SK-MEL-5 (cell line): ENCODE results near the gene EIF3M. TPM values are rescaled to one million over a fixed set of nuclear protein-coding genes. Genes with fewer than 3 reads are reported as not detected.
A peak's percentile ranks its signal among the peaks of the same experiment; 100 is the strongest.

ENCODE experiments used
- DNase-seq: peaks from one replicate; pipeline ENCODE4 v3.0.0-alpha.2; 2016; ENCODE audit warnings: low read depth, low spot score
- in situ Hi-C: cut with HindIII; loops from 2 replicates; pipeline ENCODE4 v1.10.0; 2016; ENCODE audit warnings: low sequenced_read_pairs, high pct_unique_total_duplicates, low pct_unique_long_range_greater_than_20kb
- polyA plus RNA-seq, 2 experiments: library from polyadenylated mRNA; depleted of rRNA; stranded (reverse); fragments of >200 nt; gene quantifications; 2 replicates each; pipeline ENCODE4 v1.2.3, GENCODE V29; 2015
- total RNA-seq: library from RNA; depleted of rRNA; stranded (reverse); fragments of >200 nt; shearing (Covaris generic); gene quantifications from 2 replicates; pipeline ENCODE4 v1.2.3, GENCODE V29; 2014; rRNA removed

Gene EIF3M
- 807 and 835 TPM in 2 replicates for total RNA-seq
- polyA plus RNA-seq (2015; cell fraction: cytosol; rRNA removed): 646 and 722 TPM in 2 replicates
- polyA plus RNA-seq (2015; cell fraction: nucleus; rRNA removed): 500 and 790 TPM in 2 replicates

DNA sequence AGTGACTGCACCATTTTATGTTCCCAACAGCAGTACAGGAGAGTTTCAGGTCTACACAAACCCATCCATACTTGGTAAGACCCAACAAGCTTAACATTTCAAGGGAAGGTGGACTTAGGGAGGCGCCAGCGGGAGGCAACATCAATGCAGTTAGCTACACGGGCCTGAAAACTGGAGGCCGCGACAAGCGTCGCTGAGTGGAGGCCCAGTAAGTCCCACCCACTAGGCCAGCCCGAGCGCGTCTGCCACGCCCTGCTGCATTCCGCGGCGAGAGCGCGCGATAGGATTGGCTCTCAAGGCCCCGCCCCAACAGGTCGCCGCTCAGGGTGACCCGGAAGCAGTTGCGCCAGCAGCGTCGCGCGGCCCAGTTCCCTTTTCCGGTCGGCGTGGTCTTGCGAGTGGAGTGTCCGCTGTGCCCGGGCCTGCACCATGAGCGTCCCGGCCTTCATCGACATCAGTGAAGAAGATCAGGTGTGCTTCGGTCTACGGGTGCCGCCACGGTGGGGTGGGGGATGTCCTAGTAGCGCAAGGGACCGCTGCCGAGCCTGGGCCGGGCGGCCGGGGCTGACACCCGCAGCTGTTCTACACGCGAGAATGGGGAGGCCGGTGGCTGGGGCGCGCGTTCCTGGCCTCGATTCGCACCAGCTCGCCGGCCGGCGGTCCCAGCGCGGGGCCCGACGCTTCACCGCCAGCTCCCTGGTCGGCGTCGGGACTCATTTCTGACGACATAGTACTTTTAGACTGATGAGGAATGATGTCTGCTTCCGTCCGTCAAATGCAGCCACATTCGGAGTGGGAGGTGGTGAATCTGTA is at the start of gene EIF3M:
EIF3M (plus strand) TSS at position 373 of the 813 bp plus-strand sequence; CDS start at position 430, 57 bp downstream.
- in situ Hi-C loops: no loop called here

DNA sequence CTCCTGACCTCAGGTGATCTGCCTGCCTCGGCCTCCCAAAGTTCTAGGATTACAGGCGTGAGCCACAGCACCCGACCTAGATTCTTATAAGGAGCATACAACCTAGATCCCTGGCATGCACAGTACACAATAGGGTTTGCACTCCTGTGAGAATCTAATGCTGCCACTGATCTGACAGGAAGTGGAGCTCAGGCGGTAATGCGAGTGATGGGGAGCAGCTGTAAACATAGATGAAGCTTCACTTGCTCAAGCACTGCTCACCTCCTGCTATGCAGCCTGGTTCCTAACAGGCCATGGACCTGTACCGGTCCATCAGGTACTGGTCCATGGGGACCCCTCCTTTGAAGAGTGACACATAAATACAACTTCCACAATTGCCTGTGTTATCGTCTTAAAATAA is 44.8 kb upstream of the EIF3M start:
- in situ Hi-C loops: no loop called here
- no peak for DNase-seq

More for the DNA sequence above, at the start of gene EIF3M:
- peak; percentile 93 for DNase-seq

DNA sequence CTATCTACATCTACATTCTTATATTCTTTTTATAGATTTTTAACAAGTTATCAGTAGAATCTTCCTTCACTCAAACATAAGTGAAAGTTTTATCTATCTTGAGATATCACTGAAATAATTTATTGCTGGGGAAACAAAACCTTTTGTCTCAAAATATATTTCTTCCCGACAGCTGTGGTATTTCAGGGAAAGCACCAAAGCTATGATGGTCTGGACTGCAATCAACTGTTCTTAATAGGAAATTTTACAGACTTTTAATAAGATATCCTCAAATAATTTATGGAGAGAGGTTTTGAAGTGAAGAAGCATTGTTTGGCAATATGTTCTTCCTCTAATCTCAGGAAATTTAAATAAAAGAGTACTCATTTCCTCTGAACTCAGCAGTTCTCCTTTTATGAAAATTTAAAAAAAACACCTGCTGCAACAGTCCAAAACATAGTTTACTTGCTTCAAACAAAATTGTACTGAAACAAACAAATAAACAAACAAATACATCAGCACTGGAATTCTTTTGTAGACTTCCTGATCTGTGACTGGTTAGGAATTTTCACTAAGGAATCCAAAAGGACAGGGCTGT is 33.9 kb upstream of the EIF3M start:
- in situ Hi-C loops: no loop called here
- DNase-seq: no peak

DNA sequence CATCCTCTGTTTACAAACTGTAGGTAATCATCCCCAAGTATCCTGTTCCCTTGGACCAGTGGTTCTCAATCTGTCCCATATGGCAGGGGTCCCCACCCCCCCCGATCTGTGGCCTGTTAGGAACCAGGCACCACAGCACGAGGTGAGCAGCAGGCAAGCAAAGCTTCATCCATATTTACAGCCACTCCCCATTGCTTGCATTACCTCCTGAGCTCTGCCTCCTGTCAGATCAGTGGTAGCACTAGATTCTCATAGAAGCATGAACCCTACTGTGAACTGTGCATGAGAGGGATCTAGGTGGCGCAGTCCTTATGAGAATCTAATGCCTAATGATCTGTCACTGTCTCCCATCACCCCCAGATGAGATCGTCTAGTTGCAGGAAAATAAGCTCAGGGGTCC is 33.4 kb upstream of the EIF3M start:
- in situ Hi-C loops: no loop called here
- DNase-seq: no peak

DNA sequence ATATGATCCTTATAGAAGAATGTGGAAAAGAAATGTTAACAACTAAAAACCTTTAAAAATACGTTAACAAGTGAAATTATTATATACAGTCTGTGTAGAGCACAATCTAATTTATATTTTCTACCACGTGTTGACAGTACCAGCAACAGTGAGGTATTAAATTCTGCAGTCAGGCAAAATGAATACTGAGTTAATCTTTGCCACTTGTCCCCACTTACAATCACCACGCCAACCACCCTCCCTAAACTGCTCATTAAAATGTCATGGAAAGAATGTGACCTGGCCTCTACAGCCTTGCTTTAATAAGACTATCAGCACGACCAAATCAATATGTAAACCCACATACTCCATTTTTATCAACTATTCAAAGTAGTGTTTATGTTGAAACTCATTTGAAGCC is 28.5 kb upstream of the EIF3M start:
- in situ Hi-C loops: no loop called here
- DNase-seq: no peak

DNA sequence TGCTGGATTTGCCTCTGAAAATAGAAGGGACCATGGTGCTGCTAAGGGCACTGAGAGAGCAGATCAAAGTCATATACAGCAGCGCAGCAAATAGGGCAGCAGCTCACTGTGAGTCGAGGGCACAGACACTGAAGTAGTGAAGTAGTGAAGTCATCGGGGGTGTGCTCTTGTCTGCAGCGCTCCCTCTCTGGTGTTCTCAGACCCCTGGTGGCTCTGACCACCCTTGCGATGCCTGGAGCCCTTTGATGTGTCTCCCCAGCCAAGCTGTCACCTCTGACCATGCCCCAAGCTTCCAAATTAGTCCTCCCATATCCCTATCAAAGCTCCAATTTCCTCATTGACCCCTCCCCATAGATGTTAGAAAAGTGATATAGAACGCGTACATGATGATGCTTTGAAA is 27.7 kb upstream of the EIF3M start:
- in situ Hi-C loops: no loop called here
- DNase-seq: no peak

DNA sequence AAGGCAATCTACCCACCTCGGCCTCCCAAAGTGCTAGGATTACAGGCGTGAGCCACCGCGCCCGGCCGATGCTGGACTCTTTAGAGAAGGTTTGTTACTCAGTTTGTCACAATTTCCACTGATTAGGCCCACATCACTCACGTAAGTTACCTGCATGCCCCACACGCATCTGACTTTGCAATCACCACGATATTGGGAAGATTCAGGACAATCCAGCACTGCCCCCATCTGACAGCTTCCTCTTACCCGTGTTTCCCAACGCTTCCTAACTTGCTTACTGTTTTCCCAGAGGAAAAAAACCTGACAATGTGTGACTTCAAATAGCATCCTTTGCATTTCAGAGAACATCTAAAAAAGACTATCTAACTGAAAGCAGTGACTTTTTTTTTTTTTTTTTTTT is 21.8 kb upstream of the EIF3M start:
- DNase-seq: peak; percentile 26
- in situ Hi-C loops: no loop called here

DNA sequence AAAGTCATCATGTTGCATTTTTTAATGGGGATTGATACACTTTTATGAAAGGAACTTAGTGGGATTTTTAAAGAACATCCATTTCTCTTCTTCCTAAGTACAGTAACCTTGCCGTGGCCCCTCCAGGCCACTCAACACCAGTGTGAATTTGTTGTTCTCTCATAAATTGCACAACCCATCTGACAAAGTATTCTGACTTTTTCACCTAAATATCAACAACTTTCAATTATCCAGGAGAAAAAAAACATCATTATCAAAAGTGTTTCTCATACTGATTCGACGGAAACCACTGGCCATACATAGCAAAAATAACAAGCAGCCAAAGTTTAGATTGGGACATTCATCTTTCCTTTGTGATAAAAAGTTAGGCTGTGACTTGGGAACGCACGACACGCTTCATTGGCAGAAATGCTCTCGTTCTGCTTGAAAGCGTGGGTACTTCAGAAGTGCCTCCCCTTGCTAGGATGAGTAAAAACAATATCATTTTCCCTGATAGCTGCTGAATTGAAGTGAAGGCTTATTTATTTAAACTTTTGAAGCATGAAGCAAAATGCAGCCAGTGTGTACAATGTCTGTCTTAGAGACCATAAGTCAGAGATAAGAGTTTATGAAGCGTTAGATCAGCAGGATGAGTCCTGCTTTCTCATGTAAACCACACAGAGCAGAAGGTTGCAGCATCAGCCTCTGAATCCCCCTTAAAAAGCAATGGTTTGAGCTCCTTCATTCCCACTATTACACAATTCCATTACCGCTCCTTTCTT is 20.6 kb upstream of the EIF3M start:
- no peak for DNase-seq
- in situ Hi-C loops: no loop called here

DNA sequence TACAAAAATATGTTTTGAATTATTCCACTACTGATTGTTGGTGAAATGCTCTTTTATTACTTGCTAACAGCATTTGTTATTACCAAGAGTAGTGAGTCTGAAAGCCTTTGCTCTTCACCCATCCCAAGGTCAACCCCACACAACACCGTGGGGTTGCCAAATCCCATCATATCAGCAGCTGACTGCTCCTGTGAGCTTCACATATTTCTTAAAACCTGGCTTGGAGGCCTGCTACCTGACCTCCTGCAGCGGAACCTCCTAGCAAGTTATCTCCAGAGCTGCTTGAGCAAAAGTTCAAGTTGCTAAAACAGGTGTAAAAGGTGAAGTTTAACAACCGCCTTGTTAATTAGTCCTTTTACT is 20.1 kb upstream of the EIF3M start:
- DNase-seq: no peak

DNA sequence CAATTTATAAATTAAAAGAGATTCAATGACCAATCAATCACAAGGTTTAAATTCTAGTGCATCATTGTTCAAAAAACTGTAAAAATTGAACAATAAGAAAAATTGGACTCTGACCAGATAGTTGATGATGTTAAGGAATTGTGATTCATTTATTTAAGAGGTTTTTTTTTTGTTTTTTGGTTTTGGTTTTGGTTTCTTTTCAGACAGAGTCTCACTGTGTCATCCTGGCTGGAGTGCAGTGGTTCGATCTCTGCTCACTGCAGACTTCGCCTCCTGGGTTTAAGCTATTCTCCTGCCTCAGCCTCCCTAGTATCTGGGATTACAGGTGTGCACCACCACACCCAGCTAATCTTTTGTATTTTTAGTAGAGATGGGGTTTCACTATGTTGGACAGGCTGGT is 17.1 kb upstream of the EIF3M start:
- DNase-seq: no peak
- in situ Hi-C loops: no loop called here

More for the DNA sequence above, 20.1 kb upstream of the EIF3M start:
- in situ Hi-C loops: no loop called here

DNA sequence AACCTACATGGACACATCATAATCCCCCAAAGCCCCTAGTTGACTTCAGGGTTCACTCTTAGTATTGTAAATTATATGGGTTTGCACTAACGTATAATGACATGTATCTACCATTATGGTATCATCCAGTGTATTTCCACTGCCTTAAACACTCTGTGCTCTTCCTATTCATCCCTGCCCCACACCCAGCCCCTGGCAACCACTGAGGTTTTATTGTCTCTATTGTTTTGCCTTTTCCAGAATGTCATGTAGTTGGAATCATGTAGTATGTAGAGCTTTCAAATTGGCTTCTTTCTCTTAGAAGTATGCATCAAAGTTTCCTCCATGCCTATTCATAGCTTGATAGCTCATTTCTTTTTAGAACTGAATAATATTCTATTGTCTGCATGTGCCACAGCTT is 16.5 kb upstream of the EIF3M start:
- in situ Hi-C loops: no loop called here
- no peak for DNase-seq

DNA sequence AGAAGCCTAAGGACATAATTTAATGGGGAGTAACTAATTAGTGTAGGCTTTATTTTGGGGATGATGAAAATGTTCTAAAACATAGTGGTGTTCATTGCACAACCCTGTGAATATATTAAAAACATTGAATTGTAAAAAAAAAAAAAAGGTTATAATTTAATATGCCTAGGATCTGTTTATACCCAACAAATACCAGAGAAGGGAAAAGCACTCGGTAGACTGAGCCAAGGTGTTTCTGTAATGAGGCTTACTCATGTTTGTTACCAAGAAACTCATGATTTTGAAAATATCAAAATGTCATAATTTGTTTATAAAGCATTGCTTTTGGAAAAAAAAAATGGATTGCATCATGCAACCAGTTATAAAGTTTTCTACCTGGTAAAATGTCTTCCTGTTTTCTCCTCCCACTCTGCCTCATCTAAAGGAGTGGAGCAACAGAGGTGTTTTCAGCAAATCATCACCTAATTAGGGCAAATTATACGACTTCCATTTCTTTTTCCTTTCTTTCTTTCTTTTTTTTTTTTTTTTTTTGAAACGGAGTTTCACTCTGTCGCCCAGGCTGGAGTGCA is 14.2 kb upstream of the EIF3M start:
- in situ Hi-C loops: no loop called here

DNA sequence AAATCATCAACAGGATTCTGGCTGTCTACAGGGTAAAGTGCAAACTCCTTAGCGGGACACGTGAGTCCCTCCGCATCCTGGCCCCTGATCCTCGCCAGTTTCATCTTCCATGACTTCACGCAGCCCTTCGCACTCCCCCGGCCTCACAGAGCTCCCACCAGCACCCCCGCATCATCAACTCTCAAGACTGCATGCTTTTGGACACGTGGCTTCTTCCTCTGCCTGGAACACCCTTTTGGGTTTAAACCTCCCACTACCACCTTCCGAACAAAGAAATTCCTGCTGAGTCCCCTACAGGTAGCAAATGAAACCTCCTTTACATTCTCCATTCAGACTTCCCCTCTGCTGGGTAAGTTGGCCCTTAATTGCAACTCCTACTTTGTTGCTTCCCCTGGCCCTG is 12.6 kb upstream of the EIF3M start:
- in situ Hi-C loops: no loop called here
- no peak for DNase-seq

More for the DNA sequence above, 14.2 kb upstream of the EIF3M start:
- DNase-seq: no peak

DNA sequence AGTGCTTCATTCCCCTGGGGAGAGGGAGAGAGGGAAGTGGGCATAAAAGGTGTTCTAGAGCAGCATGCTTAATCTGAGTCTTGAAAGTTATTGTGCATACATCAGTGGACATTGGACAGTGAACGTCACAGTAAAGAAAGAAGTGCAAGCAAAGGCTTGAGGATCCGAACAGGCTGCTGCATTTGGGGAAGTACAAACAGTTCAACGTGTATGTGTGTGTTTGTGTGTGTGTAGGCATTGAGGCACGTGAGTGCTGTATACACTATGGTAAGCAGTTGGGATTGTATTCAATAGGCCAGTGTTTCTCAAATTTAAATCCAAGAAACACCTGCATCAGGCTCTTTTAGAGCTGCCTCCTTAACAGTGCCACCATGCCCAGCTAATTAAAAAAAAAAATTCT is 10.4 kb upstream of the EIF3M start:
- in situ Hi-C loops: no loop called here
- DNase-seq: no peak

DNA sequence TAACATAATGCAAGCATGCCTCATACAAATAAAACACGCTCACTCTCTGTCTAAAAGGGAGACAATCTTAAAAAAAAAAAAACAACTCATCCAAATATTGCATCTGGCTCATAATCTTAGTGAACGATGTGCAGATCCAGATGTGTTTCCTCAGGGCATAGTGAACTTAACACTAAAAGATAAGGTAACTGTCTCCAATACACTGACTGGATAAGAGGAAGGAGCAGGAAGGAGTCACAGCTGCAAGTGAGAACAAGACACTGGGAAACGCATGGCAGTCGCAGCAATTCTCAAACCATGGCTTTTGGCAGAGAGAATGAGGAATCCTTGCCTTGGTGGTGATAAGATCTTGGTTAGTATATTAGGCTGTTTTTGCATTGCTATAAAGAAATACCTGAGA is 9.2 kb upstream of the EIF3M start:
- in situ Hi-C loops: no loop called here
- DNase-seq: no peak

DNA sequence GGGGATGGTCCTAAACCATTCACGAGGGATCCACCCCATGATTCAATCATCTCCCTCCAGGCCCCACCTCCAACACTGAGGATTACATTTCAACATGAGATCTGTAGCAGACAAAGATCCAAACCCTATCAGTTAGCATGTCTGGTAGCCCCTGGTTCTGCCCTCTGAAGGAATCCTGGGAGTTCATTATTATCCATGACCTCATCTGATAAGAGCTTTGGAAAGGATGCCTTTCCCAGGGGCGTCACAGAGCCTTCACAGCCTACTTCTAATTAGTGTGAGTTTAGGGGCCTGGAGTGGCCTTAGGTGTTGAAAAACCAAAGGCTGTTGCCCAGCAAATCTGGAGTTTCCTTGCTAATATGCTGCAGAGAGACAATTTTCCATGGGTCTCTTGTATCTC is 8.6 kb upstream of the EIF3M start:
- no peak for DNase-seq
- in situ Hi-C loops: no loop called here

DNA sequence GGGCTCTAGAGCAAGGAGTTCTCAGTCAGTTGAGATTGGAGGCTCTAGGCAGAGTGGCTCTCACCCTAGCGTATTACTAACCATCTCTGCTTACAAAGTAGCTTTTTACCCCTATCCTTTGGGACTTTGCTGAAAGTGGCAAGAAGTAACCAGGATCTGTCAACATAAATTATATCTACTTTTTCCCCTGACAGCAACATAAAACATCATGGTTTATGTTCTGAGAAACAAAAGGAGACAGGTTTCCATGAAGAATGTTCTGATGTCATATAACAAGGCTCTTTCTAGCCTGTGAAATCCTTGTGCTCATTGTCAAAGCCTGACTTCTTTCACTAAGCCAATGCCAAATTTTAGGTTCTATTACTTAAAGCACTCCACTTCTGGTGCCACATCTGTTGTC is 7.2 kb upstream of the EIF3M start:
- no peak for DNase-seq
- in situ Hi-C loops: no loop called here

DNA sequence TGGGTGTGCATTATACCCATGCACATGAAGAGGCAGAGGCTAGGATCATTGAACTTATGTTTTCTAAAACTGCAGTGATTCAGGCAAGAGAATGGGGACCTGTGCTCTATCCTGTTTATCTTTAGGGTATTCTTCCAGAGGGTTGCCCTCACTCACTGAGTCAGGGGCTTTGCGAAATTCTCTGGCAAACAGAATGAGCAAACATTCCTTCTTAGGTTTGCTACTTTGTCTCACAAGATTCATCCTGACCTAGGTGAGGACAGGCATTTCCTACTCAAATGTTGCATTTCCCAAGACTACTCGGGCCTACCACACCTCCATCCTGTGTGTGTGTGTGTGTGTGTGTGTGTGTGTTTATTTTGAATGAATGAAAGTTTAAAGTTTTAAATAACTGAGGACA is 2.7 kb upstream of the EIF3M start:
- DNase-seq: no peak
- in situ Hi-C loops: no loop called here
